GM18868 (cell line): Measurements from ENCODE around the gene SLC28A3.

ENCODE experiments used
- ATAC-seq: cut with Tn5 transposase; IDR thresholded peaks from one replicate; pipeline ENCODE4 v1.9.1; 2021; ENCODE audit warnings: mild to moderate bottlenecking, moderate library complexity; ENCODE audit not compliant: unreplicated experiment

The SLC28A3 gene

DNA sequence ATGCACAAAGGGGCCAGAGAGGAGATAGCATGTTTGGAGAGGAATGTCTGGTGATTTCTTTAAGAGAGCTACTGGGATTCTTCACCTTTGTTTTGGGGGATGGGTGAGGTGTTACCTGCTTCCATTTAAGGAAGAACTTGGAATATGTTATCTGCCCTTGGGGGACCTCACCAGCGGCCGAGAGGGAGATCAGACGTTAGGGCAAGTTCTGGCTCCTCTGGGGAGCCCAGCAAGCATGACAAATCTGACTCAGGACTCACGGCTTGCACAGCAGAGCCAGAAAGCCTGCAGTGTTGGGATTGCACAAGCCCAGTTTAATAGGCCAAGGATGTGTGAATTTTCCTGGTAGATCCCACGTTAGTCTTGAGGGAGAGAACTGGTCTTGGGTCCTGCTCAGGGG, 40.3 kb downstream of the SLC28A3 start:
- no peak for ATAC-seq

GRCh38 chr9:84297162-84297821, 43.3 kb downstream of the SLC28A3 start:
- ATAC-seq, result no peak

- ATAC-seq, result peak; percentile 64
Measured at GRCh38 chr9:84296146-84296843, 44.3 kb downstream of the SLC28A3 start.

GRCh38 chr9:84294241-84294950, 46.2 kb downstream of the SLC28A3 start:
- ATAC-seq, result no peak

DNA sequence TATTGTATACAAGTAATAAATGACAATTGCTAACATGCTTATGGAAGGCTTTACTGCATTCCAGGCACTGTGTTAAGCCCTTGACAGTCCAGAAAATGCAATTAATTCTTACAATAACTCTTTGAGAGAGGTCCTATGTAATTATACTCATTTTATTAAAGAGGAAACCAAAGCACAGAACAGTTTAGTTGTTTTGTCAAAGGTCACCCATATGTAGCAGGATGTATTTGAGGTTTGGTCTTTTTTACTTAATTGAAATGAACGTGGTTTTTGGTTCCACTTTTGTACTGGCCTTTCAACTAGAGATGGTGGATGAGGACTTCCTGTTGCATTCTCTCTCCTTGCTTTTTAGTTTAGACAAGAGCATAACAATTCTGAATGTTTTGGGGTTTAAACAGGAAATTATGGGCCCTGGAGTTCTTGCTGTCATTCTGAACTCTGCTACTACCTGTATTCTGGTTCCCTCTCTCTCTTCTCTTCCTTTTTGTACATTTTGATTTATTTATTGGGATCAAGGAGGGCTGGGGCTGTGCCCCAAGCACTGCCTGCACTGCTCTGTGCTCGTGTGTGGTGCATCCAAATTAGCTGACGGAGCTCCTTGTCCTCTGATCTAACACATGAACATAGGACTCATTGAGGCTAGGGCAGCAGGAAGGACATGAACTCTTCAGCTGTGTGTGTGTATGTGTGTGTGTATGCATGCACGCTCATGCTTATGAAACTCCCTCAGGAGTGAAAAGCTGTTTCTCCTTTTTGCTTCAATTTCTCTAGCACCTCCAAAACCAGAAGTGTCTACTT, 47.4 kb downstream of the SLC28A3 start:
- peak; percentile 42 for ATAC-seq

DNA sequence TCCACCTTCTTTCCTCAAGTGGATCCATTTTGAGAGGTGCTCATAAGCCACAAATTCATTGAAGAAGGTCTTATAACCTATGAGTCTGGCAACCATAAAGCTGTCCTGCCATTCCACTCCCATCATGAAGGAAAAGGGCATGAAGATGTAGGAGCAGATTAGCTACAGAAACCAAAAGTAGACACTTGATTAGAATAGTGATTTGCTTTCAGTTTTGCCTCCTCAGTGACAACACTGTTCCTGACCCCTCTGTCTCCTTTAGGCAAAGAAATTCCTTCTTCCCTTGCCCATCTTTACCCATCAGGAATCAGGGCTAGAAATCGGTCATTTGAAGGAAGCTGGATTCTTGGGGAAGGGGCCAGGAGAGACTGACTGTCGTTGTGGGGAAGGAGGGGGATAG, 55.2 kb downstream of the SLC28A3 start:
- no peak for ATAC-seq

- ATAC-seq, result no peak
Measured at GRCh38 chr9:84283946-84284345, 56.6 kb downstream of the SLC28A3 start.

GRCh38 chr9:84278130-84278529, 62.4 kb downstream of the SLC28A3 start:
- ATAC-seq, result no peak

GRCh38 chr9:84277646-84278045, 62.9 kb downstream of the SLC28A3 start:
- ATAC-seq, result no peak

DNA sequence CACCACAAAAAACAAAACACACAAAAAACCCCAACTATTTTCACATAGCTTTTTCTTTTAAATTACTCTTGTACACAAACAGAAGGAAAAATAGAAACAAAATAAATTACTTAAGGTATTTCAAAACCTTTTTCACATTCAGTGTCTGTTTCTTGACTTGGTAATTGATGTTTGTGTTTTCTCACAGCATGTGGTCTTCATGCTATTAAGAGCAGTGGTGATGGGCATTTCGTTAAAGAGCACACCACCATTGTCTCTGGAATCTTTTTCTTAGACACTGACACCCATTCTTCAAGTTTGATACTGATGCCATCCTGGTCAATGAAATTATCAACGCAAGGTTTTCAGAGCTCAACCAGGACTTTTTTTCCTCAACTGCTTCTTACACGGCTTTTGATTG, 63.8 kb downstream of the SLC28A3 start:
- no peak for ATAC-seq

DNA sequence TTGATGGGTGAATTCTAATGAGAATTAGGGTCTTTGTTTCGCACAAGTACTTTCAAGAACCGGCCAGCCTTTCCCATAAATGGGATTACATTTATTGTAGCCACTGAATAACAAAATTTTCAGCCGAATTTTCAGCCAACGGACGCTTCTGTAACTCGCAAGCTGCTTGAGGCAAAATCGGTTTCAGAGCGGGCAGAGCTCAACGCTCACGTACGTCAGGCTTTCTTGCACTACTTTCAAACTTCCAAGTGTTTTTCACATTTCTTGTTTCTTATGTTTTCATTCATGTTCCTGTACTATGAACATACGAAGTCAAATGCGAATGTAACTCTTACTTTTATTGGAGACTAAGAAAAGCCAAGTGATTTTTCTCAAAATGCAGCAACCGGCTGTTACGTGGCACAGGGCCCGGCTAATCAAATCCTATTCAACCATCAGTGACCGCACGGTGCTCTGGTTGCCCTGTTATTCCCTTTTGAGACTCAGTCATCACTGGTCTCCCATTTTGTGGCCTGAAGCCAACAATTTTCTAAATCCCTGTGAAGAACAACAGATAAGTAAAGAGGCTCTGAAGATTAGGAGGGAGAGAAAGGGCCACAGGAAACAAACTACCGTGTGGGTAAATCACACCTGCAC, 68.5 kb downstream of the SLC28A3 start:
- no peak for ATAC-seq

GRCh38 chr9:84271531-84271900, 69.0 kb downstream of the SLC28A3 start:
- ATAC-seq, result peak; percentile 97

DNA sequence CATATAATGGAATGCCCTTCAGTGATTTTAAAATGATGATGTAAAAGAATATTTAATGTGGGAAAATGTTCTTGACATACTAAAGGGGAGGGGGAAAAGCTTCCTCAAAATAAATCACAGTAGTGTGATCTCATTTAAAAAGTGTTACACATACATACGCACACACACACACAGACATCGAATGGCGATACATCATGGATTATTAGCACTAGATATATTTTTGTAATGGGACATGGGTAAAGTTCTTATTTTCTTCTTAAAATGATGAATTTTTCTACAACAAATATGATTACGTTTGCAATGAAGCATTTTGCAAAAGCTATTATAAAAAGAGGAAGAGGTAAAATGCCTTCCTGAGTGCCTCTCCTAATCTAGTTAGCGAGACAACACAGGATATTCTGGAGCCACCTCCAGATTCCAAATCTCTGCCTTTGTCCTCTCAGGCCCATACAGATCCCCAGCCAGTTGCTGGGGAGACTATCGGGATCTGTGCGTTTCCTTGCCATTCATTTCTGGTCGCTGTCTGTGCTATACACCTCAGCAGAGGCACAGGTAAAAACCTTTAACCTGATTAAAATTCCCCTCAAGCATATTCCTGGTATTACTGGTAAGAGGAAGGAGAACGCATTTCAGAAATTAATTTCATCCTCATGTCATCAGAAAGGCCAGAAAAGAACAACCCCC, 69.6 kb downstream of the SLC28A3 start:
- ATAC-seq, result peak; percentile 35

GRCh38 chr9:84266087-84266561, 74.4 kb downstream of the SLC28A3 start:
- no peak for ATAC-seq

DNA sequence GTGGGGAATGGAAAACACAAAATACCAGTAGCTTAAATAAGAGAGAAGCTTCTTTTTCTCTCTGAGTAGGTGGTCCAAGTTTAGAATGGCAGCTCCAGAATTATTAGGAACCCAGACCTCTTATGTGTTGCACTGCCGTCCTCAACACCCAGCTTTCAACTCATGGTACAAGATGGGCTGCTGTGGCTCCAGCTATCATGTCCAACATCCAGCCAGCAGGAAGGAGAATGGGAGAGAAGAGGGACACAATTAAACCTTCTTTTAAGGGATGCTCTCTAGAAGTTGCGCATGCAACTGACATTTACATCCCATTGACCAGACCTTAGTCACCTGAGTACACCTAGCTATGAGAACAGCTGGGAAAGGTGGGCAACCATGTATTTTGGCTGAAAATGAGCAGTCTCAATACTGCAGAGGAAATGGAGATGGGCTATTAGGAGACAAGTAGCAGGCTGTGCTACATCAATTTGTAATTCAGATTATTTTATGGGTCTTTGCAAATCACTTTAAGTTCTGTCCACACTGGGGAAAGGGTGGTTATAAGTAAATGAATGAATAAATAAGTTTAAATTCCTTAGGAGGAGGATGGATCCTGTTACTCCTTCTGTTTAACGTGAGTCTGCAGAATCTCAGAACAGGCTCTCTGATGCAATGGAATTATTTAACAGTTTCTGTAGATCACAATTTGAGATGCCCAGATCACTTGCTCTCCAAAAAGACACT, 76.1 kb downstream of the SLC28A3 start:
- ATAC-seq, result no peak

DNA sequence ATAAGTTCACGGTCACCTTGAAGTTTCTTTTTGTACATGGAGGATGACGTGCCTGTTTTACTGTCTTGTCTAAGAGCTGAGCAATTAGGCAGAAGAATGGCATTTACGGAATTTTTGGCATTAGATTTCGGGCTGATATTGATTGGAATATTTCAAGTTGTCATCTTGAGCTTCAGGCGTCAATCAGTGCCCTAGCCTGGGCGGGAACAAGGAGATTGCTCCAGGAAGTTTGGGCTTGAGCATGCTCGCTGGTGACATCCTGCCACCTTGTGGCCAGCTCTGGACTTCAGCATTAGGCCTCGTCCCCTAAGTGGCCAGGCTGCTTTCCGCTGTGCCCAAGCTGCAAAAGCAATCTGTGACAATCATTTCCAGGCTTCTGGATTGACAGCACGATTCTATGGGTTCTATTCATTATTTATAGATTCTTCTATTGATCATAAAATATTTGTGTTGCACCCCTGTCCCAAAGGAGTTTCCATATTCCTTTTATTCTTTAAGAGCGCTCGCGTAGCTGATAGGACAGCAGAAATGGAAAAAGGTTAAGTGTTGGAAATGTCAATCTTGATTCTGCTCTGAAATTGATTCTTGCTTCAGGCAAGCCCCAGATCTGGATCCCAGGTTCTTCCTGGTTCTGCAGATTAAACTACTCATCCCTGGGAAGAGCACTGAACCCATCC, 79.3 kb downstream of the SLC28A3 start:
- ATAC-seq, result peak; percentile 79

DNA sequence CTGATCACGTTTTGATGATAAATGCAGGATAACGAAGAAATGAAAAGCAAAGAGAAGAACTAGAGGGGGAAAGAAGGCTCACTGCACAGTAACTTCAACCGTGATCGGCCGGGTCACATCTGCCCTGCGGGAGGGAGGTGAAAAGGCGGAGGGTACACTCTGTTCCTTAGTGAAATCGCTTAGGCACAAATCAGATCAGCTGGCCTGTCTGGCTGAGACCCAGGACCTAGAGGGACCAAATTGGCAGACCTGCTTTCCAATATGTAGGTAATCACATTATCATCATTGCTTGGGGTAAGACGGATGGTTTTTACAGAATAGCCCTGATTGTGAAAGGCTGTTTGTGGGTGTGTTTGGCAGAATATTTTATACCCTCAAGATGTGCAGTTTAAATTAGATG, 82.2 kb downstream of the SLC28A3 start:
- ATAC-seq, result no peak

GRCh38 chr9:84255696-84256095, 84.9 kb downstream of the SLC28A3 start:
- no peak for ATAC-seq

DNA sequence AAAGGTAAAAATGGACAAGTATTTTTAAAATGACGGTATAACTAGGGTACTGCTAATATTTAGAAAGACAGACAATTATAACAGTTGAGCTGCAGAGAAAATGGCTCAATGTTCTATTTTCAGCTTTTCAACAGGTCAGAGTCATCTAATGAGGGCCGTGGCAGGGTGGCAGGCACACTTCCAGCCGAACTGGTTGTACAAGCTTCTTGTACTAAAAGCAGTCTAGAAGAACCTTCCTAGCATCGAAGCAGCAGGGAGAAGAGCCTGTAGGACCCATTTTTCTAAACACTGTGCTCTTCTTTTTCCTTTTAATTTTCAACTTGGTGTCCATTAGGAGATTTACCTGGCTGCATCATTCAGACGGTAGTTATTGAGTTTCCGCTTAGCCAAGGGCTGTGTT, 85.6 kb downstream of the SLC28A3 start:
- ATAC-seq, result no peak
